NOMO-1 treated with DMSO at 0.1 percent for 48 hours (cell line): ENCODE data around the gene NHLH1.

Experiments
- DNase-seq: peaks from one replicate; lab custom pipeline; 2025; ENCODE audit not compliant: unreplicated experiment; lab: John Stamatoyannopoulos, UW

NHLH1 gene

DNA sequence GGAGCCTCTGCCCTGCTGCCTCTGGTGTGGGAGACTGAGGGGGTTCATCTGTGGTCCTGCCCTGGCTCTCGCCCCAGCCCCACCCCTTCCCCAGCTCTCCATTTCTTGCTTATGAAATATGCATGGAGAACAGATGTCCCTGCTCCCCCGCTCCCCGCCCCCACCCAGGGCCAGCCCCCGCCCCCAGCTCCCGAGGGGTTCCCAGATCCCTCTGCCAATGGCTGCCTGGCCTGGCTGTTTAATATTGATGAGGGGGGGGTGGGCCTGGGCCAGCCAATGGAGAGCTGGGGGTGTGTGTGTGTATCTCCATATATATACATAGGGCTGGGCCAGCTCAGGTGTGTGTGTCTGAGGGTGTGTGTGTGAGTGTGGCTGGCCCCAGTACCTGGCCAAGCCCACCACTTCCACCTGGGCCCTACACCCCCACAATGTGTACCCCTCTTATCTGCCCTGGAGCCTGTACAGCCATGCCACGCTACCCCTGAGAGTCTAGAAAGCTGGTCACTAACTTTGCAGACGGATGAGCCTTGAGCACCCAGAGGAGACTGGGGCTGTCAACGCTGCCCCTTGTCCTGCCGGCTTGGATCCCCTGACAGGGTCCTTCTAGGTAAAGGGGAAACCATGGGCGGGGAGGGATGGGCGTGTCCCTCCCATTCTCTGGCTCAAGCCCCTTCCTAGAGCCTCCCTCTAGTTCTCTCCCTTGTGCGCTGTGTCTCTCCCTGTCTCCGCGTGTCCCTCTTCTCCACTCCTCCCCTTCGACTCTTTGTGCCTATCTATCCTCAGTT is at the start of gene NHLH1:
NHLH1 (plus strand) TSS at position 341 of the 785 bp plus-strand sequence. CDS start 3,661 bp downstream, outside the sequence.
- no peak for DNase-seq

DNA sequence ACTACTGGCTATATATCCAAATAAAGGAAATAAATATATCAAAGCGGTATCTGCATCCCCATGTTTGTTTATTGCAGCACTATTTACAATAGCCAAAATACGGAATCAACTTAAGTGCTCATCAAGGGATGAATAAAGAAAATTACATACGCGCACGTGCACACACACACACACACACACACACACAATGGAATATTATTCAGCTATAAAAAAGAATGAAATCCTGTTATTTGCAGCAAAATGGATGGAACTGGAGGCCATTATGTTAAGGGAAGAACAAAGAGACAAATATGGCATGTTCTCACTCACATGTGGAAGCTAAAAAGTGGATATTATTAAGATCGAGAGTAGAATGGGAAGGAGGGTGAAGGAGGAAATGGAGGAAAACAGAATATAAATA is 44.0 kb upstream of the NHLH1 start:
- no peak for DNase-seq

DNA sequence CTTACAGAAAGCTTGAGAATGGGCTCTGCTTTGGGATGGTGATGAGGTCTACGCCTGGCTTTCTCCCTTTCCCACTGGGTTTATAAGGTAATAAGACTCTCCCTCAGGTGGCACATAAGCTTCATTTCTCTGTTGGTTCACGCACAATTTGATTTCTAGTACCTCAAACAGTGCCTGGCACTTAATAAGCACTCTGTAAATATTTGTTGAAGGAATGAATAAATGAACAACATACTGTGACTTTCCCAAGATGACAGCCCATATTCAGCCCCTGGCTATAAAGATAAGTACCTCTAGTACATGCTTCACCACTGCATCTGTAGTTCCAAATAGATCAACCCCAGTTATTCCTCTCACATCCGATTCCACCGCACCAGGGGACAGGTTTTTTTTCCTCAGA is 41.6 kb upstream of the NHLH1 start:
- DNase-seq: no peak

- no peak for DNase-seq
These were observed 40.5 kb upstream of the NHLH1 start for GRCh38 chr1:160326418-160326817.

DNA sequence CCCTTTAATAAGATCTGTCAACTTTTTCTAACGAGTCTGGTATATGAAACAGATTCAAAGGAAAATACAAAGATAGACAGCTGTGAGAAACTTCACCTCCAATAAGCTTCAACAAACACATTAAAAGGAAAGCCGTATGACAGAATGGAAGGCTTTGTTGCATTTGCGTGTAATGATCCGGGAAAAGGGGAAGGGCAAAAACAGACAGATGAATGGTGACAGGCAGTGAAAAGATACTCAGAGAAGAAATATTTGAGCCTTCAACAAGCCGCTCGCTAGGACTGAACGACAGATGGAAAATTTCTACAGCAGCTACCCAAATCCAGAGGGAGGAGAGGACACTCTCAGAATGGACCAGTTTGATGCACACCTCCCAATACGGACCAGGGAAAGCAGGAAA is 38.7 kb upstream of the NHLH1 start:
- DNase-seq: no peak

- DNase-seq: no peak
These were observed 36.8 kb upstream of the NHLH1 start for GRCh38 chr1:160330119-160330518.

- no peak for DNase-seq
These were observed 34.4 kb upstream of the NHLH1 start for GRCh38 chr1:160332516-160332915.

DNA sequence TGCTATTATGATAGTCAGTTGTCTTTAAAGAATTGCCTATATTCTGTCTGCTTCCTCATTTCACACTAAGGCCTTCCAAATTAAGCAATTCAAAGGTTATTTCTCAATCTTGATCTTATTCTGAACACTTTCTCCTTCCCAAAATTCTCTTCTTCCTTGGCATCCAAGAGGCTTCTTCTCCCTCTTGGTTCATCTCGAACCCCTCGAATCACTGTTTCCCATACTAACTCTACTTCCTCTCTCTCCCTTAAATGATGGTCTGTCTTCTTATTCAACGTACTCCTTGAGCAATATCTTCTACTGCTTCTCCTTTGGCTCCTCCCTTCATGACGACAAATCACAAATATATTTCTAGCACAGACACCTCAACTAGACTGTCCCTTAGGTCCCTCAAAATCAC is 28.3 kb upstream of the NHLH1 start:
- DNase-seq: peak; percentile 78

DNA sequence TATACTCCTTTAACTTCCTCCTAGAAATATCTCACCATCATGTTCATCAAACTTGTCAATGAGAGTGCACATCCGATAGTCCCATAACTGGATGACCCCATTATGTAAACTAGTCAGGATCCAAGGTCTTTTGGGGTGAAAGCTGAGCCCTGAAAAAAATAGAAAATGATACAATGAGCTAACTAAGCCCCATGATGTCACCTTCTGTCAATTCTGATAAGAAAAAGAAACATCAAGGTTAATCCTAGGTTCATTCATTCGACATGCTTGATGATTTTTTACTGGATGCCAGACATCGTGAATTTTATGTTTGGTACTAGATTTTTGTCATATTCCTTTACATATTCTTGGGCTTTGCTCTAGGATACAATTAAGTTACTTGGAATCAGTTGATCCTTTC is 26.7 kb upstream of the NHLH1 start:
- DNase-seq: no peak

DNA sequence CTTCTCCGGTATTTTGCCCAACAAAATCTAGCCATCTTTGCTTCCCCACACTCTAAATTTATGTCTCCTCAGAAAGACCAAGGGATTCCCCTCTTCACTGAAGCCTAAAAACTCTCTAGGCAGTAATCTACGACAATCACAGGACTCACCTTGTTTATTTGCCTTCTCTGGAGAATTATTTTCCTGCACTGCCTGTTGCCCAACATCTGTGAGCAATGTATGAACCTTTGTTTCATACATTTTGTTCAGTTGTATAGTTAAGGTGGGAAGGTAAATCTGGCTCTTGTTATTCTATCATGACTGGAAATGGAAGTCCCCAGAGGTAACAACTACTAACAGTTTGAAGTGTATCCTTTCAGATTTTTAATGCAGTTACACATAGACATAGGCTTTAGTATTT is 26.0 kb upstream of the NHLH1 start:
- DNase-seq: no peak

DNA sequence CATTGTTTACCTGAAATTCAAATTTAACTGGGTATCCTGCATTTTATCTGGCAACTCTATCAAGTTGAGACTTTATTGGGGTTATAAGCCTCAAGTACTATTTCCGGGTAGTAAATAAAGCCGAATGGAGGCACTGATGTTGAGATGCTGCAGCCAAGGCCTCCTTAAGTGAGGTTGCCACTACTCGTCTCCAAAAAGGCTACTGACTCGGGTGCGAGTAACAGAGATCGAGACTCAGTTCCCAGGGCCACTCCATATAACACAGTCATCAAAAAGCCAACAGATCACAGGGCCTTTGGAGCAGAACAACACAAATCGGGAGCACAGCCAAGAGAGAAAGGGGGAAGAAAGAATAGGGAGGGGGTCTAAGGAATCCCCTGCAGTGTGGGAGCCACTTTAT is 24.3 kb upstream of the NHLH1 start:
- no peak for DNase-seq

- DNase-seq: peak; percentile 89
These were observed 23.7 kb upstream of the NHLH1 start, which contains the start of the genes COPA and NCSTN for GRCh38 chr1:160342953-160343869. TSS of gene COPA (minus strand) at chr1:160343250. CDS start at chr1:160343170, 80 bp downstream. TSS of gene NCSTN (plus strand) at chr1:160343383. CDS start at chr1:160343397, 14 bp downstream.

DNA sequence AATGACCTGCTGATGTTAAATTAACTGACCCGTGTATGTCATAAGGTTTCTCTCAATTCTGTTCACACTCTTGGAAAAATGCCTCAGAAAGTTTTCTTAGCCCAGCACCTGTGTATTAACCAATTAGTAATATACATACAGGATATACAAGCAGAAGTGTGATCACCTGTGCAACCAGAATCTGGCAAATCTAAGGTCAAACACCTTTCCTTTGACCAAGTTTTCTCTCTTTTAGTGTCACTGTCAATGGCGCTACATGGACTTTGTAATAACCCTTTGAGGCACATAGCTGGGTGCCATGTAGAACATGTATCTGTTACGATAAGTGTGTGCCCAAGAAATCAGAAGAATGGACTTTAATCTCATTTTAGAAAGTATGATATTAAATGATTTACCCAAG is 22.6 kb upstream of the NHLH1 start:
- DNase-seq: no peak

- DNase-seq: no peak
These were observed 21.9 kb upstream of the NHLH1 start for GRCh38 chr1:160344936-160345335.

DNA sequence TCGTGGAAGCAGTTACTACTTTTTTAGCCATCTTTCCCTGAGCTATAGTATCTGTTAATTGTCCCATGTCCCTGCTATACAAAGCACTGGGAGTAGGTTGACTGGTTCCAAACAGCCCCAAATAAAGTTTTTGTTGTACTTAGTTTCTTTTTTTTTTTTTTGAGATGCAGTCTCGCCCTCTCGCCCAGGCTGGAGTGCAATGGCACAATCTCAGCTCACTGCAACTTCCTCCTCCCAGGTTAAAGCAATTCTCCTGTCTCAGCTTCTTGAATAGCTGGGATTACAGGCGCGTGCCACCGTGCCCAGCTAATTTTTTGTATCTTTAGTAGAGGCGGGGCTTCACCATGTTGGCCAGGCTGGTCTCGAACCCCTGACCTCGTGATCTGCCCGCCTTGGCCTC is 20.4 kb upstream of the NHLH1 start:
- peak; percentile 33 for DNase-seq

DNA sequence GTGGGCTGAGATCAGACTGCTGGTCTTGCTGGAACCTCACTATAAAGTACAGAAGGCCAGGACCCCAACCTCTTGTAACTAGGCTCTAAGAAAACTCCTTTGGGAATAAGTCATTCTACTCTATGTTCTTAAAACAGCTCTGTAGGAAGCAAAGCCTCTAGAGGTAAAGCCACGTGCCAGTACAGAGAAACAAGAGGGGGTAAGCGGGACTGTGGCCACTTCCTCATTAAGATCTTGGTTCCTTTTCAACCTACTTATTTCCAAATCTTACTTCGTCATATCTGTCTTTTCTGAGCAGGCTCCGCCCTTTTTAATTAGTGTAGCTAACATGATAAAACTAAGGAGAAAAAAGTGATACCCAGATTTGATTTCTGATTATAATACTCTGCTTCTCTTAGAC is 19.9 kb upstream of the NHLH1 start:
- DNase-seq: peak; percentile 94

GRCh38 chr1:160351629-160352028 is 15.2 kb upstream of the NHLH1 start:
- no peak for DNase-seq

DNA sequence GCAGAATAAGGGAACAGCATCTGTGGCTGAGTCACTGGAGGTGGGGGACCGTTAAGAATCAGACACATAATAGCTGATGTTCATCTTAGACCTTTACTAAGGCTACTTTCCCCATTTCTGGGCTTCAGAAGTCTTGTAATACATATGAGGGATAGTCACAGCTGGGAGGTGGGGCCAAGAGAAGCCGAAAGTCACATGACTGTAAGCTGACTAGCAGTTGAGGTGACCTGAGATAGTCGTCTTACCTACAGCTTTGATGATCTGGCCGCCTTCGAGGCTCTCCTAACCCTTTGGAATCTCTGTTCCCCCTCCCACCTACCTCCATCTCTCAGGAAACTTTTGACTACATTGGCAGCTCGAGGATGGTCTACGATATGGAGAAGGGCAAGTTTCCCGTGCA is 14.3 kb upstream of the NHLH1 start:
- DNase-seq: no peak

DNA sequence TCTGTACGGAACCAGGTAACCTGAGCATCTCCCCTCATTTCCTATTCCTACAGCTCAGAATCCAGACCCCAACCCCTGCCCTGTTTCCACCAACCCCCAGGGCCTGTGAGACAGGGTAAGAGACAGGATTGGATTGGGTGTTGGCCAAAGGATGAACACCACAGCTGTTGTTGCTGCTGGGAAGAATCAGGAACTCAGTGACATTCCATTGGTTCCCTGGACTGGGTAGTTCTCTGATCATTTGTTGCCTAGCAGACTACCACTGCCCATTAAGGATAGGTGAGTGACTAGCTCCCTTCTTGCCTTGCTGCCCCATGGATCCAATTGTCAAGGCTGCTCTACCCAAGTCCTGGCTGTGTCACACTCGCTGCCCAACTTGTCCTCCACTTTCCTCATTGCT is 13.6 kb upstream of the NHLH1 start:
- DNase-seq: no peak

GRCh38 chr1:160354388-160354985 is 12.4 kb upstream of the NHLH1 start:
- DNase-seq: peak; percentile 19

DNA sequence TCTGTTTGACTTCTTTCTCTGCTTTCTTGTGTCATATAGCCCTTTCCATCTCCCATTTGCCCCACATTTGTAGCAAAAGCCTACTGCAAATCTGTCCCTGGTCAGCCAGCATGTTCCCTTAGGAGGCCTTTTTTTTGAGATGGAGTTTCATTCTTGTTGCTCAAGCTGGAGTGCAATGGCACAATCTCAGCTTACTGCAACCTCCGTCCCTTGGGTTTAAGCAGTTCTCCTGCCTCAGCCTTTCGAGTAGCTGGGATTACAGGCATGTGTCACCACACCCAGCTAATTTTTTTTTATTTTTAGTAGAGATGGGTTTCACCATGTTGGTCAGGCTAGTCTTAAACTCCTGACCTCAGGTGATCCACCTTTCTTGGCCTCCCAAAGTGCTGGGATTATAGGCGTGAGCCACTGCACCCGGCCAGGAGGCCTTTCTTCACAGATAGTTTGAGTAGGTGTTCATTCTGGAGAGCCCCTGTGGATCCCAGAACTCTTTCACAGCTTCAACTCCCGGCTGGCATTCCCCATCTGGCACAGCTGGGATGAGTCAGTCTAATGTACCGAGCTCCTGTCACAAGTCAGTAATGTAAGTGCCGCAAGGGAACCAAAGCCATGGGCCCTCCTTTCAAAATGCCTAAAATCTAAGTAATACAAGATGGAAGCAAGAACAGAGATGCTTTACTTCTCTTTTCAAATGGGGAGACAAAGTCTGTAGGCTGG is 9.4 kb upstream of the NHLH1 start:
- no peak for DNase-seq
